CD14-positive monocyte (primary cell): ENCODE results near the gene RAMAC. TPM values are rescaled to one million over a fixed set of nuclear protein-coding genes. Genes with fewer than 3 reads are reported as not detected.

ENCODE experiments used
- DNase-seq, 3 donors: peaks; one replicate each; pipeline ENCODE4 v3.0.0-alpha.2; 2011 to 2022
- H2AFZ ChIP-seq: 2 replicates; pipeline ENCODE4 v1.6.0; 2012; ENCODE audit warnings: mild to moderate bottlenecking, low read depth, low read length, inconsistent platforms; ENCODE audit not compliant: insufficient read depth, poor library complexity, severe bottlenecking
- H3K27ac ChIP-seq, 2 donors: 1 replicate in 1 of 2; 2 replicates in 1 of 2; pipeline ENCODE4 v1.5.1; 2012 to 2013; ENCODE audit warnings: low read length in 2 of 2, control low read depth in 1 of 2, inconsistent platforms in 1 of 2, low read depth in 1 of 2, mild to moderate bottlenecking in 1 of 2
- H3K27me3 ChIP-seq, 2 donors: one replicate each; pipeline versions ENCODE4 v1.6.0 to v1.6.1; 2011 to 2013; ENCODE audit warnings: low read length in 2 of 2; ENCODE audit not compliant: control insufficient read depth in 2 of 2, insufficient read depth in 2 of 2
- H3K36me3 ChIP-seq, 2 donors: replicated peaks in 1 of 2; 1 replicate in 1 of 2; 2 replicates in 1 of 2; pipeline versions ENCODE4 v1.5.1 to v1.6.1; 2012 to 2013; ENCODE audit warnings: low read length in 2 of 2, control low read depth in 1 of 2, inconsistent platforms in 1 of 2, mild to moderate bottlenecking in 1 of 2; ENCODE audit not compliant: insufficient read depth in 2 of 2, control insufficient read depth in 1 of 2
- H3K4me1 ChIP-seq, 2 donors: 1 replicate in 1 of 2; 2 replicates in 1 of 2; pipeline versions ENCODE4 v1.5.1 to v1.6.1; 2012 to 2013; ENCODE audit warnings: low read length in 2 of 2, control low read depth in 1 of 2, inconsistent platforms in 1 of 2, mild to moderate bottlenecking in 1 of 2, moderate library complexity in 1 of 2; ENCODE audit not compliant: insufficient read depth in 2 of 2, control insufficient read depth in 1 of 2
- H3K4me2 ChIP-seq: replicated peaks from 2 replicates; pipeline ENCODE3; 2012; ENCODE audit warnings: low read length, moderate library complexity, mild to moderate bottlenecking; ENCODE audit not compliant: poor library complexity, severe bottlenecking; ENCODE audit errors: extremely low read depth
- H3K4me3 ChIP-seq, 3 experiments: fragments of 200-600 bp in 1 of 3; sonication (generic) in 1 of 3; replicated peaks in 1 of 3; 1 replicate in 2 of 3; 2 replicates in 1 of 3; pipeline ENCODE4 v1.5.1; 2011 to 2013; ENCODE audit warnings: low read length in 3 of 3, mild to moderate bottlenecking in 3 of 3, control low read depth in 2 of 3, low read depth in 2 of 3, inconsistent platforms in 1 of 3, moderate library complexity in 1 of 3
- H3K79me2 ChIP-seq: 2 replicates; pipeline ENCODE4 v1.6.0; 2012; ENCODE audit warnings: mild to moderate bottlenecking, control low read depth, inconsistent platforms, low read length, moderate library complexity; ENCODE audit not compliant: insufficient read depth
- H3K9ac ChIP-seq: 2 replicates; pipeline ENCODE4 v1.6.0; 2017; ENCODE audit warnings: low read length, mild to moderate bottlenecking; ENCODE audit not compliant: insufficient read depth, poor library complexity, severe bottlenecking
- H3K9me3 ChIP-seq, 2 donors: replicated peaks in 1 of 2; 1 replicate in 1 of 2; 2 replicates in 1 of 2; pipeline versions ENCODE4 v1.5.1 to v1.6.1; 2012 to 2013; ENCODE audit warnings: low read length in 2 of 2, control low read depth in 1 of 2; ENCODE audit not compliant: control insufficient read depth in 1 of 2, insufficient read depth in 1 of 2
- H4K20me1 ChIP-seq: 2 replicates; pipeline ENCODE4 v1.6.0; 2012; ENCODE audit warnings: mild to moderate bottlenecking, low read length, control low read depth, moderate library complexity; ENCODE audit not compliant: insufficient read depth
- H3K27ac Mint-ChIP-seq, 7 donors: one replicate each; pipeline ENCODE4 v1.8.0; 2020; ENCODE audit warnings: mild to moderate bottlenecking in 7 of 7, mixed read lengths in 7 of 7, moderate library complexity in 6 of 7, inconsistent platforms in 2 of 7
- H3K27me3 Mint-ChIP-seq, 3 donors: one replicate each; pipeline ENCODE4 v1.8.0; 2021 to 2022; ENCODE audit warnings: low read depth in 3 of 3, mild to moderate bottlenecking in 3 of 3, mixed read lengths in 3 of 3, moderate library complexity in 3 of 3, inconsistent platforms in 1 of 3
- H3K36me3 Mint-ChIP-seq, 2 donors: one replicate each; pipeline ENCODE4 v1.8.0; 2020; ENCODE audit warnings: mixed read lengths in 2 of 2, inconsistent platforms in 1 of 2, mild to moderate bottlenecking in 1 of 2
- H3K4me1 Mint-ChIP-seq: one replicate; pipeline ENCODE4 v1.8.0; 2020; ENCODE audit warnings: mild to moderate bottlenecking, mixed read lengths
- H3K4me3 Mint-ChIP-seq, 2 donors: one replicate each; pipeline ENCODE4 v1.8.0; 2020; ENCODE audit warnings: mild to moderate bottlenecking in 2 of 2, mixed read lengths in 2 of 2, moderate library complexity in 1 of 2
- H3K9me3 Mint-ChIP-seq, 7 donors: one replicate each; pipeline ENCODE4 v1.8.0; 2020 to 2022; ENCODE audit warnings: mixed read lengths in 7 of 7, mild to moderate bottlenecking in 6 of 7, moderate library complexity in 6 of 7, inconsistent platforms in 2 of 7
- WGBS: methylation state at CpG from one replicate; pipeline ENCODE4 v1.1.5; 2013; ENCODE audit warnings: missing lambda C conversion rate; ENCODE audit not compliant: insufficient coverage; 5-methylcytosine and 5-hydroxymethylcytosine counted together
- intact Hi-C, 2 donors: fragments of 100-400 bp; cut with micrococcal nuclease; formaldehyde crosslinking; loops; one replicate each; pipeline versions ENCODE4 v1.15.0 to v1.15.1; 2023
- polyA plus RNA-seq, 3 donors: library from polyadenylated mRNA; depleted of rRNA in 1 of 3; unstranded in 2 of 3; stranded (reverse) in 1 of 3; fragments of 300-500 nt in 2 of 3; fragments of >200 nt in 1 of 3; fragmentation: Illumina TruSeq in 2 of 3; gene quantifications; 1 replicate in 2 of 3; 2 replicates in 1 of 3; pipeline ENCODE4 v1.2.3, GENCODE V29; 2012 to 2021
- TF ChIP-seq, protein P1 (sequence below): fragments of 200-600 bp; IDR thresholded peaks from one replicate; pipeline ENCODE4 v1.8.0; 2022; ENCODE audit warnings: antibody characterized with exemption, mild to moderate bottlenecking

RAMAC gene
- polyA plus RNA-seq, 3 donors, result 6.1 to 39.9 (median 27.7) TPM

DNA sequence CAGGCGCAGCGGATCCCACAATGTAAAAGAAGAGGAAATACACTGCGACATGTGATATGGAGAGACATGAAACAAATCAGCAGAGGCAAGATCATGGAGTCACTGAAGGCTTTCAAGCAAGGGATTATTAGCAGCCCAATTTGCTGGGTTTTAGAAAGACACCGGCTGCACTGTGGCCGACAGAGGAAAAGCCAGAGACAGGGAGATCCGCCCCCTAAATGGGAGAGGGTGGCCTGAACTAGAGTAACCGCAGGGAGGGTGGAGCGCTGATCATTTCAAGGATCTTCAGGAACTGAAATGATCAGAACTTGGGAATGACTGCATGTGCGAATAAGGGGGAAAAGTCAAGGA lies 26.0 kb downstream of the RAMAC start:
- peaks cover 19 to 35% of the 10 kb centered on the region in 2 donors for H3K36me3 ChIP-seq
- no peaks in the 10 kb centered on the region for H3K9me3 ChIP-seq
- peaks cover 11% of the 10 kb centered on the region for H4K20me1 ChIP-seq
- peak overlapping the region; percentile 84 for H3K4me2 ChIP-seq
- H3K27ac Mint-ChIP-seq, result peak overlapping the region; percentile 50 to 86 (median 82)
- TF ChIP-seq, protein P1, sequence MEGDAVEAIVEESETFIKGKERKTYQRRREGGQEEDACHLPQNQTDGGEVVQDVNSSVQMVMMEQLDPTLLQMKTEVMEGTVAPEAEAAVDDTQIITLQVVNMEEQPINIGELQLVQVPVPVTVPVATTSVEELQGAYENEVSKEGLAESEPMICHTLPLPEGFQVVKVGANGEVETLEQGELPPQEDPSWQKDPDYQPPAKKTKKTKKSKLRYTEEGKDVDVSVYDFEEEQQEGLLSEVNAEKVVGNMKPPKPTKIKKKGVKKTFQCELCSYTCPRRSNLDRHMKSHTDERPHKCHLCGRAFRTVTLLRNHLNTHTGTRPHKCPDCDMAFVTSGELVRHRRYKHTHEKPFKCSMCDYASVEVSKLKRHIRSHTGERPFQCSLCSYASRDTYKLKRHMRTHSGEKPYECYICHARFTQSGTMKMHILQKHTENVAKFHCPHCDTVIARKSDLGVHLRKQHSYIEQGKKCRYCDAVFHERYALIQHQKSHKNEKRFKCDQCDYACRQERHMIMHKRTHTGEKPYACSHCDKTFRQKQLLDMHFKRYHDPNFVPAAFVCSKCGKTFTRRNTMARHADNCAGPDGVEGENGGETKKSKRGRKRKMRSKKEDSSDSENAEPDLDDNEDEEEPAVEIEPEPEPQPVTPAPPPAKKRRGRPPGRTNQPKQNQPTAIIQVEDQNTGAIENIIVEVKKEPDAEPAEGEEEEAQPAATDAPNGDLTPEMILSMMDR, result no peak
- peaks cover 32% of the 10 kb centered on the region for H3K4me1 Mint-ChIP-seq
- WGBS, result 33% methylated on average over 9 of the region's 9 CpGs
- H3K4me3 Mint-ChIP-seq, result peak overlapping the region; percentile 92 to 96
- peak overlapping the region; percentile 98 for H2AFZ ChIP-seq
- intact Hi-C loops, result loop anchor here (5.0 to 10.0 kb wide), 2 partner anchors 53 to 470 kb away; partner anchors contain the start of genes BTBD1 (in 1 of the 2) and RPS17 (in 1 of the 2)
- DNase-seq, result no peak
- H3K27me3 Mint-ChIP-seq, result peaks cover 0 to 2% (median 0%) of the 10 kb centered on the region in 3 donors
- no peaks in the 10 kb centered on the region for H3K27me3 ChIP-seq
- peaks cover 26 to 38% of the 10 kb centered on the region in 2 donors for H3K36me3 Mint-ChIP-seq
- H3K9me3 Mint-ChIP-seq, result peaks cover 0 to 3% (median 0%) of the 10 kb centered on the region in 7 donors
- H3K9ac ChIP-seq, result peak overlapping the region; percentile 76
- H3K27ac ChIP-seq, result peak overlapping the region; percentile 48 to 75
- peaks cover 24 to 27% of the 10 kb centered on the region in 2 donors for H3K4me1 ChIP-seq
- peaks cover 19% of the 10 kb centered on the region for H3K79me2 ChIP-seq
- H3K4me3 ChIP-seq, result peak overlapping the region; percentile 80 to 98 (median 95)

GRCh38 chr15:83012636-83013035 lies 26.6 kb downstream of the RAMAC start:
- Histone ChIP-seq H2AFZ (peak overlapping the region; percentile 98), H4K20me1 (peaks cover 11% of the 10 kb centered on the region), H3K27ac (no peak overlapping the region), H3K36me3 (peaks cover 21 to 35% of the 10 kb centered on the region in 2 donors), H3K27me3 (no peaks in the 10 kb centered on the region), H3K9ac (no peak overlapping the region), H3K4me1 (peaks cover 23 to 26% of the 10 kb centered on the region in 2 donors), H3K9me3 (no peaks in the 10 kb centered on the region), H3K4me3 (peak overlapping the region in 1 of 3 experiments; percentile 95), H3K79me2 (peaks cover 19% of the 10 kb centered on the region), H3K4me2 (peak overlapping the region; percentile 84)
- H3K36me3 Mint-ChIP-seq, result peaks cover 27 to 38% of the 10 kb centered on the region in 2 donors
- DNase-seq, result no peak
- peaks cover 0 to 2% (median 0%) of the 10 kb centered on the region in 3 donors for H3K27me3 Mint-ChIP-seq
- H3K27ac Mint-ChIP-seq, result peak overlapping the region in 1 of 7 donors; percentile 14
- intact Hi-C loops, result loop anchor here (5.0 to 10.0 kb wide), 2 partner anchors 52 to 470 kb away; partner anchors contain the start of genes BTBD1 (in 1 of the 2) and RPS17 (in 1 of the 2)
- peaks cover 30% of the 10 kb centered on the region for H3K4me1 Mint-ChIP-seq
- H3K9me3 Mint-ChIP-seq, result peaks cover 0 to 3% (median 0%) of the 10 kb centered on the region in 7 donors
- H3K4me3 Mint-ChIP-seq, result peak overlapping the region; percentile 92 to 96
- WGBS, result 56% methylated on average over 6 of the region's 6 CpGs
- TF ChIP-seq, protein P1, result no peak
